GM13976 (cell line): Measurements from ENCODE around the gene LRFN5.

Source experiments
- DNase-seq: peaks from one replicate; pipeline ENCODE4 v3.0.0; 2012; ENCODE audit warnings: low spot score
- CTCF ChIP-seq: IDR thresholded peaks from 2 replicates; pipeline ENCODE4 v1.5.1; 2012; ENCODE audit warnings: borderline replicate concordance, mild to moderate bottlenecking; ENCODE audit not compliant: insufficient read depth; ENCODE audit errors: extremely low read depth, missing control alignments, control extremely low read depth
- in situ Hi-C: fragments of 300-500 bp; cut with MboI; formaldehyde crosslinking; loops from one replicate; pipeline ENCODE4 v1.12.0; 2022; ENCODE audit warnings: low sequenced_read_pairs, mixed read lengths, inconsistent platforms; ENCODE audit not compliant: unreplicated experiment

The LRFN5 gene

DNA sequence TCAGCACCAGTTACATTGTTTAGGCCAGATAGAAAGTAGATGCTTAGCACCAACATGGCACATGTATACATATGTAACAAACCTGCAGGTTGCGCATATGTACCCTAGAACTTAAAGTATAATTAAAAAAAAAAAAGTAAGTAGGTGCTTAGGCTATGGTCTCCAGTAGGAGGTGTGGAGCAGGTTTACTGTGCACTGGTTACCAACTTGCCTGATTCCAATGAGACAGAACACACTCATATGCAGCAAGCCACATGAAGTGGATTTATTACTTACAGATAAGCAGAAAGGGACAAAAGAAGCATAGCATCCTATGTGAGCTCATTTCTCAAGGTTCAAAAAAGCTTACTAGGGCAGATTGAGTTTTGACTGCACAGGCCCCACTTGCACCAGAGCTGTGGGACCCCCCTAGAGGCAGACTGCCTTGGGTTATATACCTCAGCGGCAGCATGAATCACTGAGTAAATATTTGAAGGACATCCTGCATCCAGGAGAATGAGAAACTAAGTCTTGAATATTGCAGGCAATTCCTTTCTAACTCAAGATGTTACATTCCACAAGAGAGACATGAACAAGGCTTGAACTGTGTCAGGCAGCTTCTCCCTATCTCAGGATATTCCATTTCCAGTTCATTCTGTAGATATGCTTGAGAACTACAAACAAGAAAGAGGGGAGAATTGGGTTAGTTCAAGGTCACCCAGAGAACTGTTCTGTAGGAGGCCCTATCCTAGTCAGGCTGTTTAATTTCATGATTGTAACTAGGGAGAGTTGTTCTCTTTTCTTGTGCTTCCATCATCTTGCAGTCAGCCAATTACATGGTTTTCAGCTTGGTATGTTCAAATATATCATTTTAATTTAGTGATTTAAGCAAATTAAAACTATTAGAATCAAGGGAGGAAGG lies 30.1 kb downstream of the LRFN5 start:
- DNase-seq, result no peak
- no peak for TF ChIP-seq CTCF
- in situ Hi-C loops, result no loop called here

- no peak for DNase-seq
- TF ChIP-seq CTCF, result no peak
- in situ Hi-C loops, result no loop called here
These were observed 35.0 kb downstream of the LRFN5 start for GRCh38 chr14:41641690-41642089.

GRCh38 chr14:41642367-41642766 lies 35.7 kb downstream of the LRFN5 start:
- no peak for TF ChIP-seq CTCF
- in situ Hi-C loops, result no loop called here
- no peak for DNase-seq

DNA sequence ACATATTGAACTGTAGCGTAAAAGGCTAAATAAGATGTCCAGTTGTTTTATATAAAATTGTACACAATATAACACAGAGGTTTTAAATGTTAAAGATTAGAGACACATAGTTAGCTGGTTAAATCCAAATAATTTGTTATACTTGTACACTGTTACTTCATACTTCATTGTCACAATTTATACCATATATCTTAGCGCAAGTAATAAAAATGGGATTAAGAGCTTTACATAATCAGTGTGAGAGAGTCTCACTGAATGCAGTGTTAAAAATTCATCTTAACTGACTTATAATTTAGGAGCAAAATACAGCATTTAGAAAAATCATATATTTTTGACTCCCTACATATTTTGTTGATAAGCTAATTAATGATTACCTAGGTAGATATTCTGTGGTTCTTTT lies 36.1 kb downstream of the LRFN5 start:
- TF ChIP-seq CTCF, result no peak
- in situ Hi-C loops, result no loop called here
- no peak for DNase-seq

DNA sequence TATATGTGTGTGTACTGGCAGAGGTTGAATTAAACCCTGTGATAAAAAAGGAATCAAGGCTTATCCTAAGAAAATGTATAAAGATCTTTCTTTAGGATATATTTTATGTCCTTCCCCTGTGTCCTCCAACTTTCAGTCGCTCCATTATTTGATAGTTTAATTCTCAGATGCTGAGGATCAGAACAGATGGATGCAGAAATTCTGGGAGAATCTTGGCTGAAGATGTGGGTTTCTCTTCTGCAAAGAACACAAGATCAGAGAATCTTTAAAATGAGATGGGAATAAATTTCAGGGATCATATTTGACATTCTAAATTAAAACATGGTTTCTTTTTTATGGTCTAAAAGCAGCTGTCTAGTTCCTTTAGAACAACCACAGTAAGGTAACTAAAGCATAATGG lies 37.9 kb downstream of the LRFN5 start:
- no peak for TF ChIP-seq CTCF
- in situ Hi-C loops, result no loop called here
- DNase-seq, result no peak

GRCh38 chr14:41650802-41651201 lies 44.1 kb downstream of the LRFN5 start:
- TF ChIP-seq CTCF, result no peak
- no peak for DNase-seq
- in situ Hi-C loops, result no loop called here
